GM23248 (cell line): ENCODE results near the gene SUSD3.

Experiments used
- EZH2 ChIP-seq: fragments of 200-600 bp; sonication (generic); IDR thresholded peaks from 2 replicates; pipeline ENCODE4 v1.6.1; 2018; ENCODE audit warnings: antibody characterized with exemption, mild to moderate bottlenecking; ENCODE audit not compliant: insufficient read depth, poor library complexity, severe bottlenecking
- EZH2phosphoT487 ChIP-seq: fragments of 200-600 bp; sonication (generic); IDR thresholded peaks from 2 replicates; pipeline ENCODE4 v1.6.1; 2018; ENCODE audit warnings: antibody characterized with exemption, moderate library complexity, mild to moderate bottlenecking, low read depth; ENCODE audit not compliant: insufficient read depth

DNA sequence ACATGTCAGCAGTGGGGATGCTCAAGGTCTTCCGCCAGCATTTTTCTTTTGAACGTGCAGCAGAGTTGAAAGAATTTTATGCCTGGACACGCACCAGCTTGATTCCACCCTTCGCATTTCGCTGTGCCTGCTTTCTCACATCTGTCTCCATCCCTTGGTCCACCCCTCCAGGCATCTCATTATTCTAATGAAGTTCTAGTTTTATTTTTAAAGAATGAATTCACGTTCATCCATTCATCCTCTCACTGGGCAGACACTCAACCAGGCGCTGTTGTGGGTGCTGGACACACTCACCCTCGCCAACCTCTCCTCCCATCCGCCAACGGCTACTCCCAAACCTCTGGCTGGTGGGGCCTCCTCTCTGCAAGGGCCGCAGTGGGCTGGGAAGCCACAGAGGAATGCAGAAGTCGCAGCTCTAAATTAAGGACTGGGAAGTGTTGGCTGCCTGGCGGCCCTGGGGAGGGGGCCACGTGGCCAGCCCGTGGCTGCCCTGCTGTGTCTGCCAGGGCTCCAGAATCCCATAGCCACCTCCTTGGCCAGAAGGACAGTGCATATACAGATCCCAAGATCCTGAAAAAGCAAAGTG, 6.7 kb downstream of the SUSD3 start:
- TF ChIP-seq EZH2 = no peak
- TF ChIP-seq EZH2phosphoT487 = no peak
